GOT3 (cell line): ENCODE results near the gene SAPCD1.

ENCODE experiments used
- DNase-seq: peaks from one replicate; lab custom pipeline; 2025; ENCODE audit warnings: mixed read lengths; lab: John Stamatoyannopoulos, UW

SAPCD1 gene

DNA sequence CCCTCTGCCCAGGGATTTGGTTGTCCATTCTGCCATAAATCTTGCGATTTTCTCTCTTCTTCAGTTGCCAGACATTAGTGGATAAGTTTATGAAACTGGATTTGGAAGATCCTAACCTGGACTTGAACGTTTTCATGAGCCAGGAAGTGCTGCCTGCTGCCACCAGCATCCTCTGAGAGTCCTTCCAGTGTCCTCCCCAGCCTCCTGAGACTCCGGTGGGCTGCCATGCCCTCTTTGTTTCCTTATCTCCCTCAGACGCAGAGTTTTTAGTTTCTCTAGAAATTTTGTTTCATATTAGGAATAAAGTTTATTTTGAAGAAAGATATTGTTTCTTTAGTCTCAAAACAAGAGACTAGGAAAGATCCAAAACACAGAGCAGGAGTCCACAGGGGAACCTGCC, at the start of gene SAPCD1:
SAPCD1 (plus strand) TSS at position 301 of the 400 bp plus-strand sequence. CDS start 399 bp downstream, outside the sequence.
- DNase-seq = no peak

DNA sequence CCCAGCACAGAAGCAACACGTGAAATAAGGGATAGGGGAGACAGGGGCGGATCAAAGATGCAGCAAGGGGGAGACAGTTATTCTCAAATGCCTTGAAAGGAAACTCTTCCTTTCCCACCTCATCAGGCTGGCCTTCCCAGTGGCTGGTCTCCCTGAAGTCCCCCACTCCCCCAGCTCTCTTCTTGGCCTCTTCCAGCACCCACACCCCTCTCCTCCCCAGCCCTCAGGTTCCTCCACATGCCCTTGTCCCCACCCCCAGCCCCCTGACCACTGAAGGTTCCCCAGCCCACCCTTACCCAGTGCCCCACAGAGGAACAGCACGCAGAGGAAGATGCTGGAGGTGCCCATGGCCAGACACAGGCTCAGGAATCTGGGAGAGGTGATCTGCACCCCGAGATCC, 49.0 kb upstream of the SAPCD1 start:
- no peak for DNase-seq

DNA sequence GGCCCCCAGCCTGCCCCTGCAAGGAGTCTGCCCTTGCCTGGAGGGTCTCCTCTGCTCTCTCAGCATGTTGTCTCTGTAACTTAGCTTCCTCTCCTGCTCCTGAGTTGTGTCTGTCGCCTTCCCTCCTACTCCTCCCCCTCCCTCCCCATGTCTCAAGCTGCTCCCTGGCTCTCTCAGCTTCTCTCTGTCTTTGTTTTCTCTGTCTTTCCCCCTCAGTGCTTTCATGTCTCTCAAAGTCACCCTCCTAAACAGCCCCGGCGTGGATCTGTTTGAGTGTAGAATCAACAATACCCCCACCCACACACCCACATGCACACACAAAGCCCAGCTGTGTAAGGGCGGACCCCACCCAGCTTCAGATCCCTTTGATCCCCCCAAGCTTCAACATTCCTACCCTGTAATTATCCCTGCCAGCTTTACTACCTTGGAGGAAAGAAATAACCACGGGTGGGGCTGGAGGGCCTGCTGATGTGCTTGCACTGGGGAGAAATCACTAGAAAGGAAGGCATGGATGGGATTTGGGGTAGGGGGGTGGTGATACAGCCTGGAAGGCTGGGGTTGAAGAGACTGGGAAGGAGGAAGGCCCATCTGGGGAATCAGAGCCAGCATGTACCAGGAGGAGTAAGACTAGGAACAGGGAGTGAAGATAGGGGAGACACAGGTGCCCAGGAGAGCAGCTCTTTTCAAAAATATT, 48.3 kb upstream of the SAPCD1 start:
- no peak for DNase-seq

DNA sequence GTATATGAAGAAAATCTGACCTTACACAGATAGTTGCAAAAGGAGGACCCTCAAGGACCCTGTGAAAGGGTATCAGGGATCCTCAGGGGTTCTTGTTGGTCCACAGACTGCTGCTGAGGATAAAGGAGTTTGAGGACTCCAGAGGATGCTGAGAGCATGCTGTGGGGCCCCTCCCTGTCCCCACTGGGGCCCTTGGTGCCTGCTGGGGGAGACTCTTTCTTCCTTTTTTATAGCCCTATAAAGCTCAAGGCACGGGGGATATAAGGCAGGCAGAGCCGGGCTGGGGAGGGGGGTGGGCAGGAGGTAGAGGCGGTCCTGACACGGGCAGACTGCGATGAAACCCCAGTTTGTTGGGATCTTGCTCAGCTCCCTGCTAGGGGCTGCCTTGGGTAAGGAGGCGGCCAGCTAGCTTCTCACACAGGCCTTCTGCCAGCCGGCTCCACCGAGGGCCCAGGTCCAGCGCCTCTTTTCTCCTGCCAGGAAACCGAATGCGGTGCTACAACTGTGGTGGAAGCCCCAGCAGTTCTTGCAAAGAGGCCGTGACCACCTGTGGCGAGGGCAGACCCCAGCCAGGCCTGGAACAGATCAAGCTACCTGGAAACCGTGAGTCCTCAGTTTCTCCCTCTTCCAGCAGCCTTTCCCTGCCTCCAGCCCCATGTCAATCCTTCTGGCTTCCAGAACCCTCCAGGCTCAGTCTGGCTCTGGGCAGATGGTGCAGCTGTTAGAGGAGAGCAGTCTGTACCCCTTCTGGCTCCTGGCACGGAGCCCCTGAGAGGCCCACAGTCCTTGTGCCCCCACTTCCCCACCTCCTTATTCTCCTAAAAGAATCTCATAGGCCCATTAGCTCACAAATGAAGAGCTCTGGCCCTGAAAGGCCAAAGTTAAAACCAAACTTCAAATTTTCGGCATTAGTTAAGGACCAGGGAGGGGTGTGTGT, 47.2 kb upstream of the SAPCD1 start, which contains the start of gene LY6G6D:
LY6G6D (plus strand) TSS at position 327 of the 937 bp plus-strand sequence; CDS start at position 335, 8 bp downstream.
- DNase-seq = no peak

DNA sequence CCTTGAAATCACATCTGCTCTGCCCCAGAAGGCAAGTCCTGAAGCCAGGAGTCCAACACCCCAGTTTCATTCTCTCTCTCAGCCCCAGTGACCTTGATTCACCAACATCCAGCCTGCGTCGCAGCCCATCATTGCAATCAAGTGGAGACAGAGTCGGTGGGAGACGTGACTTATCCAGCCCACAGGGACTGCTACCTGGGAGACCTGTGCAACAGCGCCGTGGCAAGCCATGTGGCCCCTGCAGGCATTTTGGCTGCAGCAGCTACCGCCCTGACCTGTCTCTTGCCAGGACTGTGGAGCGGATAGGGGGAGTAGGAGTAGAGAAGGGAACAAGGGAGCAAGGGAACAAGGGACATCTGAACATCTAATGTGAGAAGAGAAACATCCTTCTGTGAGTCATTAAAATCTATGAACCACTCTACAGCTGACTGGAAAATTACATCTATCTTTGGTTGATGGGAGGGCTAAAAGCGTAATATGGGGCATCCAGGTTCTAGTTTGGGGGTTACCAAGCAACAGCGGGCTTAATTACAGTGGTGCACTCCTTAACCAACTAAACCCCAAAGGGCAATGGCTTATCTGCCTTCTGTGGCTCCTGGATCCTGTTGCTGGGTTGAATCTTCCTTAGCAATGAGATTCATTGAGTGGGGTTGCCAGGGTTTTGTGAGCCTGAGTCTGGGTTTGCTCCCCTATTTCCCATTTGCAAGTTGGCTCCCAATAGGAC, 44.8 kb upstream of the SAPCD1 start:
- DNase-seq = no peak

DNA sequence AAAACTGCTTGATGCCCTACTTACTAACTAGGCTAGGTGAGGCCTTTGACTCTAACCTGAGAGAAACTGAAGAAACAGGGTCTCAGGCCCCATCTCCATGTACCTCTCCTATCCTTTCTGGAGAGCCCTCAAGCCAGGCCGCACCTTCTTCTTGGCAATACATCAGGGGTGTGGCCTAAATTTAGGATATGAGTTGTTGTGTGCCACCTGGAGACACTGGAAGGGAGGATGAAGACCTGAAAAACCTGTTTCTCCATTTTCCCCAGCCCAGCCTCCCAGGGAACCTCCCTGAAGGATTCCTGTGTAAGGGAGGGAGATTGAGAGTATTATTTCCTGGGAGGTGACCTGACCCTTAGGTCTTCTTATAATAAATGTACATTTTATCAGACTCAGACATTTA, 44.2 kb upstream of the SAPCD1 start:
- DNase-seq = no peak

DNA sequence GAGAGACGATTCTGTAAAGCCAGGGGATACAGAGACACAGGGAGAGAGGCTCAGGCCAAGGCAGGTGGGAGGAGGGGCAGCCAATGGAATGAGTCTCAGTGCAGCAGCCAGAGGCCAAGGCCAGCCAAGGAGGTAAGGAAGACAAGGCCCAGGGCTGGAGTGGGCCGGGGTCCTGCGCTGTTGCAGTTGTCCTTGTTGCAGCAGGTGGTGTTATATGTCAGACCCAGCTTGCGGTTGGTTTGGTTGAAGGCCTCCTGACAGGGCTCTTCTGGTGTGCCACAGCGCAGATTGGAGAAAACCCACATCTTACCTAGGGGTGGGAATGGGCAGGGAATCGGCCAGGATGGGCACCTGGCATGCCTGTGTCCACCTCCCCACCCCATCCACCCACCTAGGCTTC, 43.5 kb upstream of the SAPCD1 start:
- DNase-seq = no peak

DNA sequence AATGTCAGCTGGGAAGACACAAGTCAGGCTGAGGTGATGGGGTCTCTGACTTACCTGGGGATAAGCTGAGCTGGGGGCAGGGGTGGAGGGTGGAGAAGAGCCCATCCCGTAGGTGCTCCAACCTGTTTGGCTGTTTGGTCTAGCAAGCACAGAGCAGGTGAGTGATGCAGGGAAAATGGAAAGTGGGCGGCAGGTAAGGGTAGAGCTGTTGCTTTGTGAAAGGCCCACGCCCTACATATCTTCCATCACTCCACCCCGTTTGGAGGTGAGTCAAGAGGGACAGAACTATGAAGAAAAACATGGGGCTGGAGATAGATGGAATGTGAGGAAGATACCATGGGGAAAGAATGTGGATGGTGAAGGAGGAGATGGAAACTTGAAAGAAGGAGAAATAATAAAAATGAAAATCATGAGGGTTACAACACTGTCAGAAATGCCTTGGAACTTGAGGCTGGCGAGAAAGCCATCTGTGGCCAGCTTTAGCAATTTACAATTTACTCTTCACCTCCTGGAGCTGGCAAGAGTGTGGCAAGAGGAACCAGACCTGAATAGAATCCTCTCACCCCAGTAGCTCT, 42.2 kb upstream of the SAPCD1 start:
- DNase-seq = no peak

DNA sequence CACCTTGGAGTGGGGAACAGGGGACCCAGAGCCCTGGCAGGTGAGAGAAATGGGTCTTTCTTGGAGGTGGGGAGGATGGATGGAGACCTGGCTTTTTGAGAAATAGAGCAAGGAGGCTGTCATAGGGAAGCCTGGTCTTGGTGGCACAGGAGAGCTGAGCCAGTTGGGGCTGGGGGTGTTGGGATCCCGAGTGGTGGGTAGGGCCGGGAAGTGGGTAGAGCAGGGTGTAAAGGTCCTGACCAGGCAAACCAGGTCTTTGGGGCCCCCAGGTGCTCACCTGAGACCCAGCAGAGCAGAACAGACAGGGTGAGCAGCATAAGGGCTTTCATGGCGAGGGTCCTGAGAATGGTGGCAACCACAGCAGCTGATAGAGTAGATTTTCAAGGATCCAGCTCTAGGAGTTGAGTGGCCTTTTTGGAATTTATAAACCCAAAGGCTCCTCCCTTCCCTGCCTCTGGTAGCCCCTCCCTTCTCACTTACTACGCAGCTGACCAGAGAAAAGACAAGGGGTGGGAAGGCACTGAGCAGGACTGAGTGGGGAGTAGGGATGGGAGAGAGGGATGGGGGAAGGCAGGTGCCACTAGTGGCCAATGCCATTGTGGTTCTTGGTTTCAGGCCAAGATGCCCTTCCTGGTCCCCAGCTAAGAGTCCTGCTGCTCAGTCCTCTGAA, 41.0 kb upstream of the SAPCD1 start, which contains the start of gene LY6G6C:
LY6G6C (minus strand) TSS at position 396 of the 670 bp plus-strand sequence; CDS start at position 329, 67 bp downstream.
- DNase-seq = no peak

DNA sequence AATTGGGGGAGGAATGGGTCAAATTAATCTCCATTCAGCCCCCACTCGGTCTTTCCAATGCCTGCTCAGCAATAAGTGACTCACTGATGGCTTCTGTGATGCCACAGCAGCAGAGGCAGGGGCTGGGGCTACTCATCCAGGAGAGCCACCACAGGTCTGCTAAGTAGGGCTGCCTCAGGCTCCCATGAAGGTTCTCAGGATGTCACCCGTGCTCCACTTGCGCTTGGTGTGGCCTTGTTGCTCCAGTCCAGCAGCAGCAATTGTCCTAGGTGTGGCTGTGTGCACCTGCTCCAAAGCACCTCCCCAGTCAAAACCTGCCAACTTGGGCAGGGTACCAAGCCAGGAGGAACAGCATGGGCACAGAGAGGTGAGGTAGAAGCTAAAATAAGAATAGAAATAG, 40.3 kb upstream of the SAPCD1 start:
- DNase-seq = no peak

DNA sequence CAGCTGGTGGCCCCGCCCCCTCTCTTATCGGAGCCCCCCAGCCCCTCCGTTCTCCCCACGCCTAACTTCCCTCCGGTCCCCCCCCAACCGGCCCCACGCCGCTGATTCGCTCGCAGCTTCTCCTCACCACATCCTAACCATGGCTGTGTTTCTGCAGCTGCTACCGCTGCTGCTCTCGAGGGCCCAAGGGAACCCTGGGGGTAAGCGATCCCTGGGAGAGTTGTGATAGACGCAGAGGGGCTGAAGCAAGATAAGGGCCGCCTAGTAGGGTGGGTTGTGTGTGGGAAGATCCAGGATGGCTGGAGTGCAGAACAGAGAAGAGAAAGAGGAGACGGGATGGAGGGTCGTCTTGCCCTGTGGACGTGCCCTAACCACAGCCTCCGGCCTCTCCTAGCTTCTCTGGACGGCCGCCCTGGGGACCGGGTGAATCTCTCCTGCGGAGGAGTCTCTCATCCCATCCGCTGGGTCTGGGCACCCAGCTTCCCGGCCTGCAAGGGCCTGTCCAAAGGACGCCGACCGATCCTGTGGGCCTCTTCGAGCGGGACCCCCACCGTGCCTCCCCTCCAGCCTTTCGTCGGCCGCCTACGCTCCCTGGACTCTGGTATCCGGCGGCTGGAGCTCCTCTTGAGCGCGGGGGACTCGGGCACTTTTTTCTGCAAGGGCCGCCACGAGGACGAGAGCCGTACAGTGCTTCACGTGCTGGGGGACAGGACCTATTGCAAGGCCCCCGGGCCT, 39.0 kb upstream of the SAPCD1 start, which contains the start of gene MPIG6B:
MPIG6B (plus strand) TSS at position 129 of the 735 bp plus-strand sequence; CDS start at position 140, 11 bp downstream.
- DNase-seq = no peak

DNA sequence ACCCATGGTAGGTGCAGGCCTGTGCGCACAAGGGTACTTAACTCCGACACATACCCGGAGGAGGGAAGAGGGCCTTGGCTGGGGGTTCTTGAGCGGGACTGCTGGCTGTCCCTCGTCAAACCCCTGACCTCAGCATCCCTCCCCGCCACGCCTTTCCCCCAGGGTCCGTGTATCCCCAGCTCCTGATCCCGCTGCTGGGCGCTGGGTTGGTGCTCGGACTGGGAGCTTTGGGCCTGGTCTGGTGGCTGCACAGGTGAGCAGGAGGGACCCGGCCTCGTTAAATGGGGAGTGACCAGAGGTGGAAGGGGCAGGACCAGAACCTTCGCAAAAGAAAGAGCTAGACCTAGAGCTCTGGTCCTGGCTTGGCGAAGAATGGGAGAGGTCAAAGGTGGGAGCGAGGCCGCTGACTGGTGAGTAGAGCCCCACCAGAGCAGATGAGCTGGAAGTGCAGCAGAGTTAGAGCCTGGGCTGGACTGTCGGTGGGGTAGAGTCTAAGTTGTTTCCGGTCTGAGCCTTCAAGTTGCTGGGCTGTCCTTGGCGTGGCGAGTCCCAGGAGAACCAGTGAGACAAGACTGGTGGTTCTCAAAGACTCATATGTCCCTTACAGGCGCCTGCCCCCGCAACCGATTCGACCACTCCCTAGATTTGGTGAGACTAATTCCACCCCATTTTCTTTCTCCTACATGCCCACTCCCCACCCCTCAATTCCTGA, 38.3 kb upstream of the SAPCD1 start:
- DNase-seq = no peak

DNA sequence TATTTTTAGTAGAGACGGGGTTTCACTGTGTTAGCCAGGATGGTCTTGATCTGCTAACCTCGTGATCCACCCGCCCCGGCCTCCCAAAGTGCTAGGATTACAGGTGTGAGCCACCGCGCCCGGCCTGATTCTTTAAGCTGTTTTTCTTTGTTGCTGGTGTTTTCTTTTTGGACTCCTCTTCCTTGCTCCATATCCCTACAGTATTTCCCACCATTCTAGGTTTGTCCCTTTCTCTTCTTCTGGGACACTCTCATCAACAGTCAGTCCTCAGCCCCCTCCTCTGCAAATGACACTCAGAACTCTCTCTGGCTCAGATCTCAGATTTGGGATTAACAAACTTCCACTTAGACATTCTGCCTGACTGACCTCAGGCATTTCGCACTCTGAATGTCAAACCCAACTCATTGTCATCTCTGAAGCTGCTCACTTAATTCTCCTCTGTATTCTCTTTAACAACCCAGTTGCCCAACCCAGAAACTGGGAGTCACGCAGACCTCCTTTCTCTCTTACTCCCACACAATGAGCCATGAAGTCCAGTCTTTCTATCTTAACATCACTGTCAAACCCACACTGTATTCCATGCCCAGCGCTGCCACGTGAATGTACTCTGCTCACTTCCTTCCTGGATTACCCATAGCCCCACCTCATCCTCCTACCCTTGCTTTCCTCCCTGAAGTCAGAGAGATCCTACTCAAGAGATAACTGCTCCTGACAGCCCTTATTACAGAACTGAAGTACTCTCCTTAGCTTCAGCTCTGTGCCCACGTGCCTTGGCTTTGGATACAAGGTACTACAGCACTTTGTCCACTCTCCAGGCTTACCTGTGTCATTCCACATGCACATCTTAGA, 36.7 kb upstream of the SAPCD1 start:
- DNase-seq = no peak

DNA sequence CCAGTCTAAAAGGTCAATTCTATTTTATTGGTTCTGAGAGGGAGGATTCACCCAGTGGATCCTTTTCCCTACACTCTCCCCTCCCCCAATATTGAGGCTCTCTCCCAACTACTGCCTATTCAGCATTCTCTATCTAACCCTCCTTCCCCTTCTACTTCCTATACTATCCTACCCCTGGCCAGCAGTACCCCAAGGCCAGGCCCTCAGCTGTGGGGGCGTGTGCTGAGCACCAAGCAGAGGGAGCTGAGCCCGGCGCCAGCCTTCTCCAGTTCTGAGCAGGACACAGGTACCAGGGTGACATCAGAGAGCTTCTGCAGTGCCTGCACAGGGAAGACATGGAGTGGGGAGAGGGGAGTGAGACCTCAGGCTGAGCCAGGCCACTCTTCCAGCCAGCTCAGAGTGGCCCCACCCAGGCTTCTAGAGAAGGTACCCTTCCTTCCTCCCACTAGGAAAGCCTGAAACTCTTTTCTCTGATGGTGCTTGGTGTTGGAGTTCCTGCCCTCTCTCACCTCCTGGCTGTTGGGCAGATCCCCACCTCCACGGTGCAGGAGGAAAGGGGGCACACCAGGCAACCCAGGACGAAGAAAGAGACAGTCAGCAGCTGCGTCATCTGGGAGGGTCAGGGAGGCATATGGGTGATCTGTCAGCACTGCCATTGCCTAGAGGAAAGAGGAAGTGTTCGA, 35.3 kb upstream of the SAPCD1 start:
- DNase-seq = no peak

DNA sequence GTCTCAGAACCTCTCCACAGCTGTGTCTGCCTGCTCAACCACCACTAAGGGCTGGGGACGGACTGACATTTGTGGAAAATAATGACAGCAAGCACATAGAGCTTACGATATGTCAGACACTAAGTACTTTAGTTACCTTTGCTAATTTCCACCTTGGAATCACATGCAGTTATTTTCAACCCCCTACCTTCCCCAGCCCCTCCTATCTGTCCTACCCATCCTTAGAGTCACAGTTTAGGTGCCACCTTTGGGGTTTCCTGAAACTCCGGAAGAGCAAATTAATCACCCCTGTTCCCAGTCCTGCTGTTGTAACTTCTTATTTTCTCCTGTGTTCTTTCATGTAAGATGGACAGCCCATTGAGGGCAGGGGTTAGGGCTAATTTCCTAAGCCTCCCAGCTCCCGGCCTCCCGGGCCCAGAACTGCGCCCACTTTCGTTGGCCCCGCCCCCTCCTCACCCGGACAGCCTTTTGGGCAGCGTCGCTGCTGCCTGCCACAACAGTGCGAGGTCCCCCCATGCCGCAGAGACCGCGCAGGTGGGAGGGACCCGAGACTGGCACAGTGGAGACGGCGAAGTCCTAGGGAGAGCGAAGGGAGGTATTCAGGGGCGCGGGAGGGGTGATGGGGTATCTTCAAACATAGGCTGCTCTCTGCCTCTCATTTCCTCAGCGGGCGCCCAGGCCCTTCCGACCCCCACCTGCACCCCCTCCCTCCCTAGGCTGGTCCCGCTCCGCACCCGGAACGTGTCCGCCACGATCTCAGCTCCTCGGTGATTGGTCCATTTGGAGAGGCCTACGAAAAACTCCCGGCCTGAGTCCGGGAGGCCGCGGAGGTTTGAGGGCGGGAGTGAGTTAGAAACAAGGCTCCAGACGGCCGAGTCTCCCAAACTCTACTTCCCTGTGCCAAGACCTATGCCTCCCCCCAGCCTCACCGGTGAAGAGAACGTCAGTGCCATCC, 34.5 kb upstream of the SAPCD1 start:
- DNase-seq = no peak

DNA sequence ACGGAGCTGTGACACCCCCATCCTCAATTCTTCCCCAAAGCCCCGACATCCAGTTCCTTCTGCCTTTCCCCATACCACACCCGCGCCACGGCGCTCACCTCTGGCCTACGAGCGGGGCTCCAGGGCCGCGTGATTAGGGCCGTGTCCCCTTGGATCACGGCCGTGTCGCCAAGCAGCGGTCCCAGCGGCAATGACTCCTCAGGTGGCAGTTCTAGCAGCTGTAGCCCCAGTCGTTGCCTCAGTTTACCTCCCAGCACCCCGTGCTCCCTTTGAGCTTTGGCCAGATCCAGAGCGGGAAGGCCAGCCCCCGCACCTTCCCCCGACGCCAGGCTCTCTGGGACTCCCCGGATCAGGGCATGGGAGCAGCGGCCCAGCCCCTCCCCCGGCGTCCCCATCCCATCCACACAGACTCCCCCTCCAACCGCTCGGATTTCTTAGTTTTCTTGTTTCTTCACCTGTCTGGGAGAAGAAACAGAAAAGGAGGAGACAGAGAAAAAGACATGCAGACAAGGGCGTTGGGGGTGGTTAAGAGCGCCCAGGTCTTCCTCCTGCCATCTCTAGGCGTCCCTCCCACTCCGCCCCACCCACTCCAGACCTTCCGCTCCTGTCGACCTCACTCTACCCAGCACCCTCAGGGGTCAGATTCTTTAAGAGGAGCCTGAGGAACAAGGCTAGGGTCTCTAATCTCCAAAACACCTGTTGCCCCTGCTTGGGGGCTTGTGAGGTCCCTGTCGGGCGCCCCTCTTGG, 33.5 kb upstream of the SAPCD1 start, which contains the start of gene DDAH2:
DDAH2 (minus strand) TSS at position 533 of the 748 bp plus-strand sequence; CDS start at position 395, 138 bp downstream.
- no peak for DNase-seq
